ENCODE data around the gene THADA.

- TF ChIP-seq CTCF (IDR thresholded peaks at IDR 0.05; ENCODE audit: low read length) (no peak), EZH2 (IDR thresholded peaks at IDR 0.05; ENCODE audit: borderline replicate concordance, low read length) (no peak)
Observed at GRCh38 chr2:43327119-43327518, 268.7 kb downstream of the THADA start.
